OCI-LY7 (cell line): ENCODE results near the gene GTF2H3.

Experiments
- CTCF ChIP-seq: fragments of 200-600 bp; sonication (generic); conservative IDR thresholded peaks from 2 replicates; pipeline ENCODE4 v1.5.1; 2014; ENCODE audit warnings: mild to moderate bottlenecking, antibody characterized with exemption, low read length, moderate library complexity, mixed read lengths
- EZH2phosphoT487 ChIP-seq: fragments of 200-600 bp; sonication (generic); IDR thresholded peaks from 2 replicates; pipeline ENCODE4 v1.6.1; 2018; ENCODE audit warnings: low read depth, borderline replicate concordance, mild to moderate bottlenecking, mixed run types, antibody characterized with exemption, low read length, moderate library complexity, mixed read lengths

DNA sequence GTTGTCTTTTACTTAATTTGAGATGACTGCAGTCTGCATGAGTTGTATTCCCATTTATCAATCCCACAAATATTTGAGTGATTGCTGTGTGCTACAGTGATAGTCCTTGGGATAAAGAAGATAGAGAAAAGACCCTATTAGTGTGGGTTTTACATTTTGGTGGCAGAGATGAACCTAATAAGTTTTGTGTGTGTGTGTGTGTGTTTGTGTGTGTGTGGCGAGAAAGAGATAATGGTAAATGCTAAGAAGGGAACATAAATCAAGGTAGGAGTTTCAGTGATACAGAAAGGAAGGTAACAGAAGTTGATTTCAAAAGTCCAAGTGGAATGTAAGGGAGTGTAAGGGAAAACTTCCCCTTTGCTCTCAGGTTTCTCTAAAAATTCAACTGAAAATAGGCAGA, 34.3 kb upstream of the GTF2H3 start:
- no peak for TF ChIP-seq CTCF
- no peak for TF ChIP-seq EZH2phosphoT487
